ENCODE results near the gene RRAS2. TPM values are rescaled to one million over a fixed set of nuclear protein-coding genes. Genes with fewer than 3 reads are reported as not detected.
A peak's percentile ranks its signal among the peaks of the same experiment; 100 is the strongest.

RRAS2 gene
- total RNA-seq, 1 experiment from 2014 or later = 158 TPM

DNA sequence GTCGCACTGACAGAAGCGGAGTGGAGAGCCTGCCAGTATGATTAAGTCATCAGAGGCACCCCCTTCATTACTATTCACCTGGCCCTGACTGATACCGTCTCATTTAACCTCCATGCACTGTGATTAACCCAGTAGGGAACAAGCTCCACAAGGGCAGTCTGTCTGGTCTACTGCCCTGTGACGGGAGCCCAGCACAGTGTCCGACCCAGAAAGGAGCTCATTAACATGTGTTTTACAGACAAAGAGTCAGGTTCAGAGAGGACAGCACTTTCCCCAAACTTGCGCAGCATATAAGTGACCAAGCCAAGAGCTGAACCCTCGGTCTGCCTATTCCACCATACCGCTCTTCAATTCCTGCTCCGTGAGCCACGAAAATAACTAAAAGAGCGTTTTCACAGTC, 129.5 kb downstream of the RRAS2 start:
- peaks cover 8% of the 10 kb centered on the region for H3K27me3 Mint-ChIP-seq (ENCODE audit: low read depth)
- no peak overlapping the region for H3K14ac ChIP-seq (ENCODE audit: insufficient read depth, low read length)
- peak overlapping the region; percentile 27 for H3K4me2 ChIP-seq (ENCODE audit: insufficient read depth, insufficient read length, low read length)
- H2AK5ac ChIP-seq (ENCODE audit: insufficient read length, low read length) = no peak overlapping the region
- peaks cover 3 to 4% of the 10 kb centered on the region in 2 experiments; a peak in 4 of 5 replicates for H3K9me3 Mint-ChIP-seq
- H3K79me2 ChIP-seq (ENCODE audit: insufficient read depth, low read length) = no peaks in the 10 kb centered on the region
- H2AFZ ChIP-seq (ENCODE audit: low read length) = no peak overlapping the region
- H3K9me3 ChIP-seq (ENCODE audit: control insufficient read depth, low read depth, low read length) = no peaks in the 10 kb centered on the region
- H3T11ph ChIP-seq (ENCODE audit: low read length) = no peak overlapping the region
- H3K4ac ChIP-seq (ENCODE audit: low read depth, low read length) = no peak overlapping the region
- no peak overlapping the region for H3K56ac ChIP-seq (ENCODE audit: insufficient read length, low read depth, low read length)
- H2BK15ac ChIP-seq (ENCODE audit: low read depth, low read length) = no peak overlapping the region
- DNase-seq = no peak
- no peak overlapping the region for H2BK5ac ChIP-seq (ENCODE audit: insufficient read length, low read length)
- H3K23me2 ChIP-seq (ENCODE audit: insufficient read length, low read depth, low read length, poor library complexity, severe bottlenecking) = no peaks in the 10 kb centered on the region
- H3K9ac ChIP-seq (ENCODE audit: extremely low read depth, insufficient read length, low read length) = no peak overlapping the region
- no peak overlapping the region for H4K8ac ChIP-seq (replicated peaks; ENCODE audit: insufficient read length, low read depth, low read length)
- no peak overlapping the region for H4K5ac ChIP-seq (ENCODE audit: insufficient read length, low read depth, low read length)
- H3K4me1 Mint-ChIP-seq = peaks cover 45 to 50% of the 10 kb centered on the region in 2 experiments
- TF ChIP-seq, protein P1, sequence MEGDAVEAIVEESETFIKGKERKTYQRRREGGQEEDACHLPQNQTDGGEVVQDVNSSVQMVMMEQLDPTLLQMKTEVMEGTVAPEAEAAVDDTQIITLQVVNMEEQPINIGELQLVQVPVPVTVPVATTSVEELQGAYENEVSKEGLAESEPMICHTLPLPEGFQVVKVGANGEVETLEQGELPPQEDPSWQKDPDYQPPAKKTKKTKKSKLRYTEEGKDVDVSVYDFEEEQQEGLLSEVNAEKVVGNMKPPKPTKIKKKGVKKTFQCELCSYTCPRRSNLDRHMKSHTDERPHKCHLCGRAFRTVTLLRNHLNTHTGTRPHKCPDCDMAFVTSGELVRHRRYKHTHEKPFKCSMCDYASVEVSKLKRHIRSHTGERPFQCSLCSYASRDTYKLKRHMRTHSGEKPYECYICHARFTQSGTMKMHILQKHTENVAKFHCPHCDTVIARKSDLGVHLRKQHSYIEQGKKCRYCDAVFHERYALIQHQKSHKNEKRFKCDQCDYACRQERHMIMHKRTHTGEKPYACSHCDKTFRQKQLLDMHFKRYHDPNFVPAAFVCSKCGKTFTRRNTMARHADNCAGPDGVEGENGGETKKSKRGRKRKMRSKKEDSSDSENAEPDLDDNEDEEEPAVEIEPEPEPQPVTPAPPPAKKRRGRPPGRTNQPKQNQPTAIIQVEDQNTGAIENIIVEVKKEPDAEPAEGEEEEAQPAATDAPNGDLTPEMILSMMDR (conservative IDR thresholded peaks at IDR 0.05) = no peak
- H2BK20ac ChIP-seq (ENCODE audit: low read depth, low read length, poor library complexity, severe bottlenecking) = no peak overlapping the region
- no peak overlapping the region for H4K91ac ChIP-seq (ENCODE audit: insufficient read length, low read depth, low read length)
- H3K79me1 ChIP-seq (ENCODE audit: insufficient read depth, low read depth, low read length, poor library complexity, severe bottlenecking) = no peaks in the 10 kb centered on the region
- H3K36me3 Mint-ChIP-seq (ENCODE audit: insufficient read depth in 1 of 3, low read depth in 3 of 3) = peaks cover 0 to 9% (median 0%) of the 10 kb centered on the region in 3 experiments; a peak in 3 of 7 replicates
- no CpG with 5 or more reads among the region's 11 CpGs for WGBS (ENCODE audit: extremely low coverage, insufficient read length, low lambda C conversion rate)
- peak overlapping the region; percentile 44 to 60 for H3K4me3 Mint-ChIP-seq
- no peaks in the 10 kb centered on the region for H4K20me1 ChIP-seq (ENCODE audit: control insufficient read depth, insufficient read depth, insufficient read length)
- no peak overlapping the region for H3K23ac ChIP-seq (ENCODE audit: insufficient read length, low read depth, low read length)
- no peak overlapping the region for H3K18ac ChIP-seq (ENCODE audit: insufficient read length, low read depth, low read length)
- H2BK12ac ChIP-seq (ENCODE audit: insufficient read length, low read depth, low read length) = no peak overlapping the region
- no peaks in the 10 kb centered on the region for H3K27me3 ChIP-seq (ENCODE audit: insufficient read depth, low read length)
- no peak overlapping the region for H3K27ac ChIP-seq (ENCODE audit: insufficient read length, low read depth, low read length)
- no peak overlapping the region for H2BK120ac ChIP-seq (ENCODE audit: low read depth, low read length, poor library complexity, severe bottlenecking)
- peaks cover 10% of the 10 kb centered on the region; the same call in 1 of the 2 replicates for H3K4me1 ChIP-seq (ENCODE audit: insufficient read depth, low read length)
- peak overlapping the region in 2 of 3 experiments; percentile 10 to 73; a peak in 3 of 7 replicates for H3K27ac Mint-ChIP-seq

Measured in H9 (cell line).